Transverse colon (tissue), 4 donors: ENCODE measurements around the gene SPRYD4. TPM values are rescaled to one million over a fixed set of nuclear protein-coding genes. Genes with fewer than 3 reads are reported as not detected.

Experiments
- DNase-seq: peaks from one replicate; pipeline ENCODE4 v3.0.0-alpha.2; 2019
- H3K27ac ChIP-seq, 4 donors: fragments of 200-600 bp; sonication (generic); 2 replicates each; pipeline ENCODE4 v1.5.1; 2016 to 2018; ENCODE audit warnings: inconsistent platforms in 4 of 4
- H3K27me3 ChIP-seq: fragments of 200-600 bp; sonication (generic); 2 replicates; pipeline ENCODE4 v1.5.1; 2017; ENCODE audit warnings: inconsistent platforms
- H3K36me3 ChIP-seq, 4 donors: fragments of 200-600 bp; sonication (generic); 2 replicates each; pipeline ENCODE4 v1.5.1; 2017 to 2019; ENCODE audit warnings: inconsistent platforms in 4 of 4
- H3K4me1 ChIP-seq, 4 donors: fragments of 200-600 bp; sonication (generic); 2 replicates each; pipeline ENCODE4 v1.5.1; 2017 to 2020; ENCODE audit warnings: inconsistent platforms in 4 of 4
- H3K4me3 ChIP-seq, 4 donors: fragments of 200-600 bp; sonication (generic); 1 replicate in 1 of 4; 2 replicates in 3 of 4; pipeline versions ENCODE4 v1.5.1 to v1.6.1; 2017 to 2019; ENCODE audit warnings: inconsistent platforms in 4 of 4
- H3K9me3 ChIP-seq, 2 donors: fragments of 200-600 bp; sonication (generic); 2 replicates each; pipeline ENCODE4 v1.5.1; 2017 to 2019; ENCODE audit warnings: inconsistent platforms in 2 of 2
- CTCF ChIP-seq, 5 experiments: fragments of 200-600 bp in 3 of 5; fragments of 450-650 bp in 2 of 5; sonication (generic) in 3 of 5; IDR thresholded peaks; 1 replicate in 2 of 5; 2 replicates in 3 of 5; pipeline ENCODE4 v1.5.1; 2016 to 2017; ENCODE audit warnings: antibody characterized with exemption in 5 of 5, inconsistent platforms in 3 of 5, mild to moderate bottlenecking in 2 of 5, moderate library complexity in 1 of 5
- EP300 ChIP-seq: sonication (generic); formaldehyde crosslinking; IDR thresholded peaks from one replicate; pipeline ENCODE4 v1.6.1; 2017; ENCODE audit warnings: antibody characterized with exemption, low read depth
- POLR2A ChIP-seq: fragments of 450-650 bp; IDR thresholded peaks from one replicate; pipeline ENCODE4 v1.6.1; 2016; ENCODE audit warnings: antibody characterized with exemption, mild to moderate bottlenecking, moderate library complexity
- POLR2AphosphoS5 ChIP-seq, 3 donors: sonication (generic); formaldehyde crosslinking; IDR thresholded peaks; one replicate each; pipeline ENCODE4 v1.6.1; 2016; ENCODE audit warnings: antibody characterized with exemption in 3 of 3
- WGBS, 2 donors: methylation state at CpG; one replicate each; pipeline ENCODE4 v1.1.5; 2018; ENCODE audit warnings: low coverage in 1 of 2; 5-methylcytosine and 5-hydroxymethylcytosine counted together
- in situ Hi-C, 4 donors: fragments of 200-750 bp; cut with MboI; loops; one replicate each; pipeline versions ENCODE4 v1.15.0 to v1.15.1; 2017; ENCODE audit warnings: low sequenced_read_pairs in 3 of 4, low pct_ligation_motif_present in 1 of 4, low pct_unique_long_range_greater_than_20kb in 1 of 4
- intact Hi-C: fragments of 100-400 bp; cut with DNase I; formaldehyde crosslinking; loops from one replicate; pipeline ENCODE4 v1.15.1; 2023; ENCODE audit warnings: low total_unique reads
- total RNA-seq, 4 donors: library from RNA; depleted of rRNA; stranded (reverse); fragments of >200 nt; gene quantifications; one replicate each; pipeline ENCODE4 v1.1.0, GENCODE V29; 2016

The SPRYD4 gene
- total RNA-seq, 4 donors from 2014 or later = 3.0 to 11.5 (median 3.9) TPM

DNA sequence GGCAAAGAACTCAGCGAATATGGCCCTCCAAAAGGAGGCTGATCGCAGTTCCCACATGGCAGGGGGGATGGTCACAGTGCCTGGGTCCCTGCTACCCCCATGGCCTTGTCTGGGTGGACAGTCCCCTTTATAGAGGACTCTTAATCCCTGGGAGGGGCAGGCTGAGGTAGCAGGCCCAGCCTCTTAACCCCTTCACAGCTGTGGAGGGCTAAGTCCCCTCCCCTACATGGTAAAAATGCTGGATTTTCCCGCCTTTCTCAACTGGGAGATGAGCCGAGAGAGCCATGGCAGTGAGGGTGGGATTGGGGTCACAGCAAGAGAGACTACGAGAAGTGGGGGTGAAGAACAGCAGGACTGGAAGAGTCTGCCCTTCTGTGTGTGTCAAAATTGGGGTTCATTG lies 13.8 kb upstream of the SPRYD4 start, which contains the start of gene MIP:
MIP (minus strand) TSS at position 101 of the 400 bp plus-strand sequence; CDS start at position 57, 44 bp downstream.
- intact Hi-C loops (no loop called here), in situ Hi-C loops (loop anchor here in 1 of 4 donors (25.0 kb wide), 1 partner anchor 117 kb away; the partner anchor contains the start of genes IL23A and PAN2)
- Histone ChIP-seq H3K4me1 (peaks cover 2 to 5% (median 3%) of the 10 kb centered on the region in 4 donors), H3K4me3 (no peak within 1 kb of the TSS), H3K36me3 (no peaks in the 10 kb centered on the region), H3K27ac (no peak within 1 kb of the TSS), H3K9me3 (no peaks in the 10 kb centered on the region), H3K27me3 (no peaks in the 10 kb centered on the region)
- no peak for DNase-seq
- TF ChIP-seq POLR2A (no peak), CTCF (IDR thresholded peaks at IDR 0.05) (no peak), EP300 (no peak), POLR2AphosphoS5 (IDR thresholded peaks at IDR 0.05) (no peak)
- 85 to 93% methylated on average over 2 to 5 of the region's 5 CpGs for WGBS, 2 donors

DNA sequence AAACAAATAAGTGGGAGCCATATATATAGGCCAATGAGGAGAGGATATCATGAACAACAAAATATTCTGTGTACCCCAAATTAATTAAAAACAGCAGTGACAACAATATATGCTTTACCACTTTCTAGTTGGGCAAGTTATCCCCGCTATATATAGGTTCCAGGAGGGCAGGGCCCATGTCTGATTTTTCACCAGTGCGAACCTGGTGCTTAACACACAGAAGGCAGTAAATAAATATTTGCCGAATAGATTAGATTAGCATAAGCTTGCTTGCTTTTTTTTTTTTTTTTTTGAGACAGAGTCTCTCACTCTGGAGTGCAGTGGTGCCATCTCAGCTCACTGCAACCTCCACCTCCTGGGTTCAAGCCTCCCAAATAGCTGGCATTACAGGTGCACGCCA lies 10.6 kb upstream of the SPRYD4 start:
- intact Hi-C loops = no loop called here
- WGBS, 2 donors = 83 to 88% methylated on average over 2 to 4 of the region's 4 CpGs

GRCh38 chr12:56461235-56462159 lies 6.9 kb upstream of the SPRYD4 start:
- TF ChIP-seq CTCF (IDR thresholded peaks at IDR 0.05) (no peak), POLR2AphosphoS5 (IDR thresholded peaks at IDR 0.05) (no peak), POLR2A (no peak), EP300 (no peak)
- Histone ChIP-seq H3K4me1 (no peaks in the 10 kb centered on the region), H3K4me3 (no peak overlapping the region), H3K27me3 (no peaks in the 10 kb centered on the region), H3K9me3 (no peaks in the 10 kb centered on the region), H3K36me3 (no peaks in the 10 kb centered on the region), H3K27ac (no peak overlapping the region)
- in situ Hi-C loops (loop anchor here in 3 of 4 donors (10.0 to 25.0 kb wide), 3 partner anchors 124 to 267 kb away; partner anchors contain the start of genes CNPY2 (in 1 of the 3), IL23A (in 1 of the 3) and PAN2 (in 1 of the 3)), intact Hi-C loops (no loop called here)
- no peak for DNase-seq
- WGBS, 2 donors = 75 to 84% methylated on average over 4 to 11 of the region's 11 CpGs

More for the DNA sequence above, 10.6 kb upstream of the SPRYD4 start:
- TF ChIP-seq EP300 = no peak
- TF ChIP-seq POLR2AphosphoS5 (IDR thresholded peaks at IDR 0.05) = no peak
- TF ChIP-seq CTCF (IDR thresholded peaks at IDR 0.05) = no peak
- TF ChIP-seq POLR2A = no peak
- H3K36me3 ChIP-seq = no peaks in the 10 kb centered on the region
- no peaks in the 10 kb centered on the region for H3K4me1 ChIP-seq
- H3K9me3 ChIP-seq = no peaks in the 10 kb centered on the region
- no peak overlapping the region for H3K4me3 ChIP-seq
- in situ Hi-C loops = loop anchor here in 1 of 4 donors (25.0 kb wide), 1 partner anchor 121 kb away; the partner anchor contains the start of genes IL23A and PAN2
- DNase-seq = no peak
- no peaks in the 10 kb centered on the region for H3K27me3 ChIP-seq
- no peak overlapping the region for H3K27ac ChIP-seq

DNA sequence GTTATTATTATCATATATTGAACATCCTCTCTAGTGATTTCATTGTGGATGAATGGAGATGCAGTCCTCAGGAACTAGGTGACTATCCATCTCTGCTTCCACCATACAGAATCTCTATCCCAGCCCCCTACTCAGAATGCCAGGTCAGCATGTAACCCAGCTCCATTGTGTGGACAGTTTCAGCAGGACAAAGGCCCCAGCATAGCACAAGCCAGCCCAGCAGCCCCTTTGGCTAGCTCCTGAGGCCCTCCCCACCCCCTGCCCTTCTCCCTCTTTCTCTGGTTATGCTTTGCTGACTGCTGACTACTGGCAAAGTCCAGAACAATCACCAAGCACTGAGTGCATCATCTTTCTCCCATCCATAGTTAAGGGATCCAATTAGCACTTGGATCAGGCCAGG lies 5.8 kb upstream of the SPRYD4 start:
- TF ChIP-seq POLR2AphosphoS5 (IDR thresholded peaks at IDR 0.05) = no peak
- no peak for TF ChIP-seq POLR2A
- TF ChIP-seq EP300 = no peak
- TF ChIP-seq CTCF (IDR thresholded peaks at IDR 0.05) = no peak
- in situ Hi-C loops = loop anchor here in 3 of 4 donors (10.0 to 25.0 kb wide), 3 partner anchors 125 to 268 kb away; partner anchors contain the start of genes CNPY2 (in 1 of the 3), IL23A (in 1 of the 3) and PAN2 (in 1 of the 3)
- intact Hi-C loops = no loop called here
- Histone ChIP-seq H3K4me1 (peaks cover 0 to 2% (median under 1%) of the 10 kb centered on the region in 4 donors), H3K27ac (no peak overlapping the region), H3K36me3 (no peaks in the 10 kb centered on the region), H3K4me3 (no peak overlapping the region), H3K9me3 (no peaks in the 10 kb centered on the region), H3K27me3 (no peaks in the 10 kb centered on the region)
- no peak for DNase-seq
